ENCODE measurements around the gene DNMBP.
"Not testable (repeated sequence)": the region's sequence is repeated elsewhere in the genome, so short reads cannot be mapped to it uniquely, and the experiment has no call there.

Gene DNMBP

GRCh38 chr10:99943908-99944307, 65.8 kb downstream of the DNMBP start:
- no peak for DNase-seq

- no peak for DNase-seq
Observed at GRCh38 chr10:99941942-99942820, 67.6 kb downstream of the DNMBP start.

- DNase-seq = no peak
Observed at GRCh38 chr10:99938563-99938962, 71.2 kb downstream of the DNMBP start.

- no peak for DNase-seq
Observed at GRCh38 chr10:99937630-99938029, 72.1 kb downstream of the DNMBP start.

- not testable (repeated sequence) for DNase-seq
Observed at GRCh38 chr10:99932203-99932957, 77.4 kb downstream of the DNMBP start.

GRCh38 chr10:99930731-99931550, 78.8 kb downstream of the DNMBP start:
- DNase-seq = peak; percentile 7

GRCh38 chr10:99929360-99929759, 80.4 kb downstream of the DNMBP start:
- DNase-seq = peak; percentile 3

GRCh38 chr10:99927721-99928280, 81.9 kb downstream of the DNMBP start:
- DNase-seq = no peak

GRCh38 chr10:99926925-99927720, 82.6 kb downstream of the DNMBP start:
- DNase-seq = no peak

GRCh38 chr10:99924451-99925255, 85.1 kb downstream of the DNMBP start:
- DNase-seq = no peak

- no peak for DNase-seq
Observed at GRCh38 chr10:99921948-99922347, 87.8 kb downstream of the DNMBP start.

- no peak for DNase-seq
Observed at GRCh38 chr10:99920901-99921300, 88.8 kb downstream of the DNMBP start.

GRCh38 chr10:99920486-99920885, 89.3 kb downstream of the DNMBP start:
- DNase-seq = no peak

GRCh38 chr10:99917963-99918825, 91.6 kb downstream of the DNMBP start:
- DNase-seq = no peak

- no peak for DNase-seq
Observed at GRCh38 chr10:99916776-99917175, 93.0 kb downstream of the DNMBP start.

- DNase-seq = no peak
Observed at GRCh38 chr10:99915414-99915813, 94.3 kb downstream of the DNMBP start.

GRCh38 chr10:99914236-99914635, 95.5 kb downstream of the DNMBP start:
- no peak for DNase-seq

- no peak for DNase-seq
Observed at GRCh38 chr10:99913831-99914235, 95.9 kb downstream of the DNMBP start.

GRCh38 chr10:99912041-99912440, 97.7 kb downstream of the DNMBP start:
- no peak for DNase-seq

- DNase-seq = no peak
Observed at GRCh38 chr10:99908512-99908911, 101.2 kb downstream of the DNMBP start.

Data from DMS79 treated with DMSO at 0.1 percent for 48 hours (cell line).